ENCODE results near the gene SCN10A. TPM values are rescaled to one million over a fixed set of nuclear protein-coding genes. Genes with fewer than 3 reads are reported as not detected.

SCN10A gene
- total and polyA plus RNA-seq, 2 experiments from 2014 or later, result 0.03 TPM; not detected in 1

GRCh38 chr3:38826001-38826400, 10.0 kb upstream of the SCN10A start:
- Histone ChIP-seq H3K4me1 (ENCODE audit: insufficient read depth) (no peaks in the 10 kb centered on the region), H3K27ac (ENCODE audit: low read depth) (no peak overlapping the region), H3K9me2 (ENCODE audit: insufficient read depth) (peaks cover 9% of the 10 kb centered on the region; the same call in 1 of the 2 replicates), H3F3A (replicated peaks; ENCODE audit: low read depth) (no peaks in the 10 kb centered on the region), H4K20me1 (replicated peaks; ENCODE audit: insufficient read depth) (no peaks in the 10 kb centered on the region), H2AFZ (no peak overlapping the region), H3K36me3 (ENCODE audit: insufficient read depth) (no peaks in the 10 kb centered on the region), H3K4me3 (no peak overlapping the region), H3K4me2 (no peak overlapping the region), H3K27me3 (ENCODE audit: insufficient read depth) (no peaks in the 10 kb centered on the region), H3K79me2 (replicated peaks; ENCODE audit: insufficient read depth) (no peaks in the 10 kb centered on the region)
- H3K27ac Mint-ChIP-seq, result no peak overlapping the region
- H3K27me3 Mint-ChIP-seq (ENCODE audit: insufficient read depth, low read depth, poor library complexity), result peaks cover 1% of the 10 kb centered on the region
- TF ChIP-seq REST (IDR thresholded peaks at IDR 0.05; ENCODE audit: unreplicated experiment) (no peak), ZNF331 (CRISPR knock-in tag; IDR thresholded peaks at IDR 0.05; ENCODE audit: low read depth) (no peak), STAT1 (IDR thresholded peaks at IDR 0.05; ENCODE audit: unreplicated experiment) (no peak), EZH2phosphoT487 (IDR thresholded peaks at IDR 0.05; ENCODE audit: unreplicated experiment) (no peak), JUNB (IDR thresholded peaks at IDR 0.05; ENCODE audit: unreplicated experiment) (no peak), ETS1 (IDR thresholded peaks at IDR 0.05) (no peak), POLR2AphosphoS5 (IDR thresholded peaks at IDR 0.05; ENCODE audit: low read depth) (no peak), EZH2 (IDR thresholded peaks at IDR 0.05; ENCODE audit: low read depth, unreplicated experiment) (no peak), NANOG (IDR thresholded peaks at IDR 0.05; ENCODE audit: borderline replicate concordance) (no peak), ZNF114 (CRISPR knock-in tag; IDR thresholded peaks at IDR 0.05) (no peak), ZNF462 (CRISPR knock-in tag; IDR thresholded peaks at IDR 0.05) (no peak), CTCF (conservative IDR thresholded peaks at IDR 0.05; ENCODE audit: low read depth in 2 of 2) (no peak), CREB1 (CRISPR knock-in tag; IDR thresholded peaks at IDR 0.05; ENCODE audit: low read depth) (no peak)
- DNase-seq (ENCODE audit: low spot score) (no peak), ATAC-seq (no peak)
- no peaks in the 10 kb centered on the region for H3K36me3 Mint-ChIP-seq (ENCODE audit: low read depth)
- 0 out of 3 replicates have a peak, but pooled peaks cover 5% of the 10 kb centered on the region for H3K9me3 Mint-ChIP-seq
- peaks cover 7% of the 10 kb centered on the region; the same call in 1 of the 3 replicates for H3K4me1 Mint-ChIP-seq
- H3K4me3 Mint-ChIP-seq, result no peak overlapping the region
